GM12878 (cell line): ENCODE data around the gene OR1F1.

Experiments
- MXI1 ChIP-seq: fragments of 150-350 bp; IDR thresholded peaks from 2 replicates; pipeline ENCODE4 v1.6.1; 2011; ENCODE audit warnings: low read depth, mild to moderate bottlenecking, inconsistent platforms, low read length, improper control_type of control experiment
- NBN ChIP-seq: fragments of 450-650 bp; IDR thresholded peaks from 2 replicates; pipeline ENCODE4 v1.6.1; 2016
- NFYA ChIP-seq: IDR thresholded peaks from 2 replicates; pipeline ENCODE4 v1.6.1; 2011; ENCODE audit warnings: low read depth, mild to moderate bottlenecking, low read length, improper control_type of control experiment, borderline replicate concordance
- POLR2A ChIP-seq: IDR thresholded peaks from 2 replicates; pipeline ENCODE4 v1.6.1; 2011; ENCODE audit warnings: low read depth, mild to moderate bottlenecking, low read length
- SRF ChIP-seq, 2 experiments: IDR thresholded peaks; 2 replicates each; pipeline ENCODE4 v1.6.1; 2011; ENCODE audit warnings: low read depth in 2 of 2, low read length in 2 of 2, mild to moderate bottlenecking in 1 of 2, moderate library complexity in 1 of 2
- TF ChIP-seq, protein P1 (sequence below), 3 experiments: IDR thresholded peaks in 2 of 3; conservative IDR thresholded peaks in 1 of 3; 2 replicates each; pipeline ENCODE4 v1.5.1; 2011; ENCODE audit warnings: low read depth in 3 of 3, low read length in 3 of 3, mild to moderate bottlenecking in 3 of 3, control low read depth in 2 of 3, moderate library complexity in 2 of 3, inconsistent platforms in 1 of 3, mixed read lengths in 1 of 3; ENCODE audit not compliant: control insufficient read depth in 2 of 3, insufficient read depth in 1 of 3; ENCODE audit errors: extremely low read depth in 1 of 3
- TF ChIP-seq, protein P2 (sequence below): fragments of 450-650 bp; IDR thresholded peaks from 2 replicates; pipeline ENCODE4 v1.6.1; 2017; ENCODE audit warnings: antibody characterized with exemption, mild to moderate bottlenecking, moderate library complexity
- TF ChIP-seq, protein P3 (sequence below): fragments of 150-350 bp; IDR thresholded peaks from 2 replicates; pipeline ENCODE4 v1.6.1; 2014; ENCODE audit warnings: mild to moderate bottlenecking, low read depth, low read length
- TF ChIP-seq, protein P4 (sequence below): fragments of 450-650 bp; formaldehyde crosslinking; IDR thresholded peaks from 2 replicates; pipeline ENCODE4 v1.4.0; 2022; ENCODE audit warnings: mild to moderate bottlenecking, moderate library complexity

DNA sequence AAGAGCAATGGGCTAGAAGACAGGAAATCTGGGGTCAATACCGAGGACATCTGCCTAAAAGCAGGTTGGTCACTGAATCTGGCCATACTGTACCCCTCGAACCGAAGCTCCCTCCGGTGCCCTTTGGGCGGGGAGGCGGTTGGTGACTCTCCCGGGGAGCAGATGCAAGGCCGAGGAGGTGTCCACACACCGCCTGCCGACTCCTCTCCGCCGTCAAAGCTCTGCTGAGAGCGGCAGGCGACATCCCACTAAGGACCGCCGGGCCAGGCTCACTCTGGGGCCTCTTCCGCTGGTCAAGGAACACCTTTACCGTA, 46.5 kb downstream of the OR1F1 start:
- TF ChIP-seq, protein P1, sequence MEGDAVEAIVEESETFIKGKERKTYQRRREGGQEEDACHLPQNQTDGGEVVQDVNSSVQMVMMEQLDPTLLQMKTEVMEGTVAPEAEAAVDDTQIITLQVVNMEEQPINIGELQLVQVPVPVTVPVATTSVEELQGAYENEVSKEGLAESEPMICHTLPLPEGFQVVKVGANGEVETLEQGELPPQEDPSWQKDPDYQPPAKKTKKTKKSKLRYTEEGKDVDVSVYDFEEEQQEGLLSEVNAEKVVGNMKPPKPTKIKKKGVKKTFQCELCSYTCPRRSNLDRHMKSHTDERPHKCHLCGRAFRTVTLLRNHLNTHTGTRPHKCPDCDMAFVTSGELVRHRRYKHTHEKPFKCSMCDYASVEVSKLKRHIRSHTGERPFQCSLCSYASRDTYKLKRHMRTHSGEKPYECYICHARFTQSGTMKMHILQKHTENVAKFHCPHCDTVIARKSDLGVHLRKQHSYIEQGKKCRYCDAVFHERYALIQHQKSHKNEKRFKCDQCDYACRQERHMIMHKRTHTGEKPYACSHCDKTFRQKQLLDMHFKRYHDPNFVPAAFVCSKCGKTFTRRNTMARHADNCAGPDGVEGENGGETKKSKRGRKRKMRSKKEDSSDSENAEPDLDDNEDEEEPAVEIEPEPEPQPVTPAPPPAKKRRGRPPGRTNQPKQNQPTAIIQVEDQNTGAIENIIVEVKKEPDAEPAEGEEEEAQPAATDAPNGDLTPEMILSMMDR (IDR thresholded peaks at IDR 0.05 in 2 of 3, conservative IDR thresholded peaks at IDR 0.05 in 1 of 3; ENCODE audit: control insufficient read depth in 2 of 3, extremely low read depth in 1 of 3, insufficient read depth in 1 of 3, low read depth in 3 of 3, low read length in 3 of 3) = no peak
- TF ChIP-seq, protein P2, sequence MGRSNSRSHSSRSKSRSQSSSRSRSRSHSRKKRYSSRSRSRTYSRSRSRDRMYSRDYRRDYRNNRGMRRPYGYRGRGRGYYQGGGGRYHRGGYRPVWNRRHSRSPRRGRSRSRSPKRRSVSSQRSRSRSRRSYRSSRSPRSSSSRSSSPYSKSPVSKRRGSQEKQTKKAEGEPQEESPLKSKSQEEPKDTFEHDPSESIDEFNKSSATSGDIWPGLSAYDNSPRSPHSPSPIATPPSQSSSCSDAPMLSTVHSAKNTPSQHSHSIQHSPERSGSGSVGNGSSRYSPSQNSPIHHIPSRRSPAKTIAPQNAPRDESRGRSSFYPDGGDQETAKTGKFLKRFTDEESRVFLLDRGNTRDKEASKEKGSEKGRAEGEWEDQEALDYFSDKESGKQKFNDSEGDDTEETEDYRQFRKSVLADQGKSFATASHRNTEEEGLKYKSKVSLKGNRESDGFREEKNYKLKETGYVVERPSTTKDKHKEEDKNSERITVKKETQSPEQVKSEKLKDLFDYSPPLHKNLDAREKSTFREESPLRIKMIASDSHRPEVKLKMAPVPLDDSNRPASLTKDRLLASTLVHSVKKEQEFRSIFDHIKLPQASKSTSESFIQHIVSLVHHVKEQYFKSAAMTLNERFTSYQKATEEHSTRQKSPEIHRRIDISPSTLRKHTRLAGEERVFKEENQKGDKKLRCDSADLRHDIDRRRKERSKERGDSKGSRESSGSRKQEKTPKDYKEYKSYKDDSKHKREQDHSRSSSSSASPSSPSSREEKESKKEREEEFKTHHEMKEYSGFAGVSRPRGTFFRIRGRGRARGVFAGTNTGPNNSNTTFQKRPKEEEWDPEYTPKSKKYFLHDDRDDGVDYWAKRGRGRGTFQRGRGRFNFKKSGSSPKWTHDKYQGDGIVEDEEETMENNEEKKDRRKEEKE = no peak
- no peak for TF ChIP-seq MXI1
- no peak for TF ChIP-seq NFYA
- no peak for TF ChIP-seq NBN
- no peak for TF ChIP-seq SRF (IDR thresholded peaks at IDR 0.05; ENCODE audit: low read depth in 2 of 2, low read length in 2 of 2)
- TF ChIP-seq, protein P3, sequence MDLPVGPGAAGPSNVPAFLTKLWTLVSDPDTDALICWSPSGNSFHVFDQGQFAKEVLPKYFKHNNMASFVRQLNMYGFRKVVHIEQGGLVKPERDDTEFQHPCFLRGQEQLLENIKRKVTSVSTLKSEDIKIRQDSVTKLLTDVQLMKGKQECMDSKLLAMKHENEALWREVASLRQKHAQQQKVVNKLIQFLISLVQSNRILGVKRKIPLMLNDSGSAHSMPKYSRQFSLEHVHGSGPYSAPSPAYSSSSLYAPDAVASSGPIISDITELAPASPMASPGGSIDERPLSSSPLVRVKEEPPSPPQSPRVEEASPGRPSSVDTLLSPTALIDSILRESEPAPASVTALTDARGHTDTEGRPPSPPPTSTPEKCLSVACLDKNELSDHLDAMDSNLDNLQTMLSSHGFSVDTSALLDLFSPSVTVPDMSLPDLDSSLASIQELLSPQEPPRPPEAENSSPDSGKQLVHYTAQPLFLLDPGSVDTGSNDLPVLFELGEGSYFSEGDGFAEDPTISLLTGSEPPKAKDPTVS = no peak
- TF ChIP-seq, protein P4, sequence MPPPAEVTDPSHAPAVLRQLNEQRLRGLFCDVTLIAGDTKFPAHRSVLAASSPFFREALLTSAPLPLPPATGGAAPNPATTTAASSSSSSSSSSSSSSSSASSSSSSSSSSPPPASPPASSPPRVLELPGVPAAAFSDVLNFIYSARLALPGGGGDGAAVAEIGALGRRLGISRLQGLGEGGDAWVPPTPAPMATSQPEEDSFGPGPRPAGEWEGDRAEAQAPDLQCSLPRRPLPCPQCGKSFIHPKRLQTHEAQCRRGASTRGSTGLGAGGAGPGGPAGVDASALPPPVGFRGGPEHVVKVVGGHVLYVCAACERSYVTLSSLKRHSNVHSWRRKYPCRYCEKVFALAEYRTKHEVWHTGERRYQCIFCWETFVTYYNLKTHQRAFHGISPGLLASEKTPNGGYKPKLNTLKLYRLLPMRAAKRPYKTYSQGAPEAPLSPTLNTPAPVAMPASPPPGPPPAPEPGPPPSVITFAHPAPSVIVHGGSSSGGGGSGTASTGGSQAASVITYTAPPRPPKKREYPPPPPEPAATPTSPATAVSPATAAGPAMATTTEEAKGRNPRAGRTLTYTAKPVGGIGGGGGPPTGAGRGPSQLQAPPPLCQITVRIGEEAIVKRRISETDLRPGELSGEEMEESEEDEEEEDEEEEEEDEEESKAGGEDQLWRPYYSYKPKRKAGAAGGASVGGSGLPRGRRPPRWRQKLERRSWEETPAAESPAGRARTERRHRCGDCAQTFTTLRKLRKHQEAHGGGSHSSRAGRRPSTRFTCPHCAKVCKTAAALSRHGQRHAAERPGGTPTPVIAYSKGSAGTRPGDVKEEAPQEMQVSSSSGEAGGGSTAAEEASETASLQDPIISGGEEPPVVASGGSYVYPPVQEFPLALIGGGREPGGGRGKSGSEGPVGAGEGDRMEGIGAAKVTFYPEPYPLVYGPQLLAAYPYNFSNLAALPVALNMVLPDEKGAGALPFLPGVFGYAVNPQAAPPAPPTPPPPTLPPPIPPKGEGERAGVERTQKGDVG = no peak
- no peak for TF ChIP-seq POLR2A
